Raji (cell line): ENCODE data around the gene STK40.

Source experiments
- POLR2A ChIP-seq: IDR thresholded peaks from 2 replicates; pipeline ENCODE4 v1.6.1; 2011; ENCODE audit warnings: low read depth, low read length, control low read depth; ENCODE audit not compliant: insufficient read depth

The STK40 gene

GRCh38 chr1:36359383-36359782, 26.3 kb downstream of the STK40 start:
- no peak for TF ChIP-seq POLR2A

GRCh38 chr1:36358514-36359084, 27.1 kb downstream of the STK40 start:
- TF ChIP-seq POLR2A: no peak

GRCh38 chr1:36355811-36356210, 29.9 kb downstream of the STK40 start:
- no peak for TF ChIP-seq POLR2A

GRCh38 chr1:36354486-36354885, 31.2 kb downstream of the STK40 start:
- TF ChIP-seq POLR2A: no peak

- no peak for TF ChIP-seq POLR2A
Measured at GRCh38 chr1:36352910-36353878, 32.5 kb downstream of the STK40 start.

GRCh38 chr1:36352125-36352909, 33.4 kb downstream of the STK40 start:
- TF ChIP-seq POLR2A: no peak

GRCh38 chr1:36351227-36351977, 34.3 kb downstream of the STK40 start:
- no peak for TF ChIP-seq POLR2A

GRCh38 chr1:36350659-36351226, 35.0 kb downstream of the STK40 start:
- TF ChIP-seq POLR2A: no peak

- TF ChIP-seq POLR2A: no peak
Measured at GRCh38 chr1:36349839-36350238, 35.9 kb downstream of the STK40 start.

GRCh38 chr1:36349241-36349671, 36.5 kb downstream of the STK40 start:
- TF ChIP-seq POLR2A: no peak

GRCh38 chr1:36346741-36347370, 38.9 kb downstream of the STK40 start:
- no peak for TF ChIP-seq POLR2A

GRCh38 chr1:36345353-36345752, 40.4 kb downstream of the STK40 start:
- no peak for TF ChIP-seq POLR2A

GRCh38 chr1:36344395-36344680, 41.4 kb downstream of the STK40 start:
- TF ChIP-seq POLR2A: no peak
